Right cardiac atrium (tissue), 5 donors: ENCODE measurements around the gene SELENOV. TPM values are rescaled to one million over a fixed set of nuclear protein-coding genes. Genes with fewer than 3 reads are reported as not detected.

Source experiments
- ATAC-seq, 2 donors: fragments of 200-7000 bp; cut with Tn5 transposase; one replicate each; pipeline versions ENCODE4 v1.8.0 to v1.9.1; 2020; ENCODE audit warnings: moderate library complexity in 2 of 2, mild to moderate bottlenecking in 1 of 2
- DNase-seq, 3 donors: peaks; one replicate each; pipeline ENCODE4 v3.0.0-alpha.2; 2020
- H3K27ac ChIP-seq: one replicate; pipeline ENCODE4 v1.5.1; 2013; ENCODE audit warnings: mild to moderate bottlenecking, low read length, control low read depth, moderate library complexity
- H3K27me3 ChIP-seq: one replicate; pipeline ENCODE4 v1.6.1; 2013; ENCODE audit not compliant: control insufficient read depth, insufficient read depth
- H3K4me1 ChIP-seq: one replicate; pipeline ENCODE4 v1.6.1; 2013; ENCODE audit warnings: low read length; ENCODE audit not compliant: control insufficient read depth, insufficient read depth
- H3K4me3 ChIP-seq: one replicate; pipeline ENCODE4 v1.5.1; 2013; ENCODE audit warnings: low read length, control low read depth
- H3K9me3 ChIP-seq: one replicate; pipeline ENCODE4 v1.6.1; 2013; ENCODE audit warnings: low read length; ENCODE audit not compliant: control insufficient read depth
- WGBS: extraction: QIAGEN DNeasy Blood & Tissue Kit; methylation state at CpG from one replicate; pipeline ENCODE4 v1.1.7; 2013; 5-methylcytosine and 5-hydroxymethylcytosine counted together
- intact Hi-C, 4 donors: fragments of 100-400 bp; cut with DNase I; formaldehyde crosslinking; loops; one replicate each; pipeline versions ENCODE4 v1.11.0 to v1.14.0; 2022 to 2023
- long read RNA-seq, 4 donors: library from polyadenylated mRNA; unstranded; transcript quantifications; one replicate each; pipeline ENCODE4 v2.0.0, GENCODE V29; 2020 to 2021
- polyA plus RNA-seq: library from polyadenylated mRNA; stranded (reverse); fragments of 200-250 nt; gene quantifications from one replicate; pipeline ENCODE4 v1.2.3, GENCODE V29; 2013
- total RNA-seq, 4 donors: library from RNA; stranded (reverse); fragmentation: NEBNext Ultra II Directional; extraction: Animal tissue kit (Norgen Biotek cat#: 25700); gene quantifications; one replicate each; pipeline ENCODE4 v1.2.1, GENCODE V29; 2021
- donor health status: healthy with polysubstance abuse.
- donor health status: DM: no; HTN: yes; CAD: no.
- donor health status: DM: no; HTN: no; CAD: no.
- donor health status: DM: no; HTN: yes; CAD: no; lungs with severe emphysema.
- donor health status: DM: yes; HTN: yes; CAD: no.

Gene SELENOV
- total RNA-seq (not detected), polyA plus RNA-seq (not detected)
- long read RNA-seq, donor 1 = 0 reads
- long read RNA-seq, donor 2 = 0 reads
- long read RNA-seq, donor 3 = 0 reads
- long read RNA-seq, donor 4 = 0 reads

- H3K4me1 ChIP-seq = no peaks in the 10 kb centered on the region
- under 1% methylated on average over 56 of the region's 56 CpGs for WGBS
- ATAC-seq (peak; percentile 52 to 56), DNase-seq (peak in 1 of 3 donors; percentile 63)
- no peak within 1 kb of the TSS for H3K27ac ChIP-seq
- no peaks in the 10 kb centered on the region for H3K27me3 ChIP-seq
- intact Hi-C loops = no loop called here
- H3K9me3 ChIP-seq = no peaks in the 10 kb centered on the region
- peak within 1 kb of the TSS; percentile 14 for H3K4me3 ChIP-seq
Measured at GRCh38 chr19:39514840-39515550, at the start of gene SELENOV. Gene SELENOV (plus strand): TSS chr19:39515139. CDS start chr19:39515213, 74 bp downstream.

DNA sequence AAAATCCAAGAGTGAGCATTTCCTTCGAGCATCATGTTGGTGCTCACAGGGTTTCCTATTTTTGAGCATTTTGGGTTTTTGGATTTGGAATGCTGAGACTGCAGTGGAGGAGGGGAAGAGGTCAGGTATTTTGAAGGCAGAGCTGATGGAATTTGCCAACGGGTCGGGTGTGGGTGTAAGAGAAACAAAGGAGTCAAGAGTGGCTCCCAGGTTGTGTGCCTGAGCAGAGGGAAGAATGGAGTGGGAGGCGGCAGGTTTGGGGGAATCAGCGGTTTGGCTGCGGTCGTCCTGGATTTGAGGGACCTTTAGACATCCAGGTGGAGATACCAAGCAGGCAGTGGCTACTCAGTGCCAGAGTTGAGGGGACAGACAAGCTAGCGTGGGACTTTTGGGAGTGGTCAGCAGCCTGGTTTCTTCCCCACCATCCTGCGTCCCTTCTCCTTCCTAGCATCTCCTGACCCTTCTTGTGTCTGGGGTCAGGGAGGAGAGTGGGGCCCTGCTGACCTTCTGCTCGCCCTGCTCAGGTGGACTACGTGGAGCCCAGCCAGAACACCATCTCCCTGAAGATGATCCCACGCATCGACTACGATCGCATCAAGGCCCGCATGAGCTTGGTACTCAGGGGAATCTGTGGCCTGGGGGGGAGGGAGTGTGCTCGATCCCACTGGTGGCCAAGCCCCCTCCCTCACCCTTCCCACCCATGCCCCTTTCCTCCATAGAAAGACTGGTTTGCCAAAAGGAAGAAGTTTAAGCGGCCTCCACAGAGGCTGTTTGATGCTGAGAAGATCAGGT, 48.8 kb upstream of the SELENOV start:
- WGBS = 94% methylated on average over 18 of the region's 18 CpGs
- Histone ChIP-seq H3K27ac (no peak overlapping the region), H3K9me3 (no peaks in the 10 kb centered on the region), H3K4me1 (no peaks in the 10 kb centered on the region), H3K27me3 (no peaks in the 10 kb centered on the region), H3K4me3 (no peak overlapping the region)
- DNase-seq = no peak
- intact Hi-C loops = loop anchor here in 1 of 4 donors (10.0 kb wide), 1 partner anchor 209 kb away; no protein-coding TSS in a partner anchor
- no peak for ATAC-seq

GRCh38 chr19:39467941-39468340, 47.0 kb upstream of the SELENOV start:
- no peak for DNase-seq
- intact Hi-C loops = loop anchor here in 1 of 4 donors (10.0 kb wide), 1 partner anchor 207 kb away; no protein-coding TSS in a partner anchor
- no peak overlapping the region for H3K4me3 ChIP-seq
- no peaks in the 10 kb centered on the region for H3K4me1 ChIP-seq
- WGBS = 97% methylated on average over 7 of the region's 7 CpGs
- no peaks in the 10 kb centered on the region for H3K27me3 ChIP-seq
- ATAC-seq = no peak
- H3K27ac ChIP-seq = no peak overlapping the region
- H3K9me3 ChIP-seq = no peaks in the 10 kb centered on the region

DNA sequence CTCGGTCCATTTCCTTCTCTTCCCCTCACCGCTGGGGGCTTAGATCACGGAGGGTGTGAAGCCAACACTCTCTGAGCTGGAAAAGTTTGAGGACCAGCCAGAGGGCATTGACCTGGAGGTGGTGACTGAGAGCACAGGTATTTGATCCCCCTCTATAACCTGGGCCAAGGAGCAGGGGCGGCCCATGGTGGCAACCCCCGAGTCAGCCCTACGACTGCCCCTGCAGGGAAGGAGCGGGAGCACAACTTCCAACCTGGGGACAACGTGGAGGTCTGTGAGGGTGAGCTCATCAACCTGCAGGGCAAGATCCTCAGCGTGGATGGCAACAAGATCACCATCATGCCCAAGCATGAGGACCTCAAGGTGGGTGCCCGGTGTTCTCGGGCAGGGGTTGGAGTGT, 45.9 kb upstream of the SELENOV start:
- ATAC-seq = no peak
- H3K4me1 ChIP-seq = no peaks in the 10 kb centered on the region
- H3K4me3 ChIP-seq = no peak overlapping the region
- H3K27me3 ChIP-seq = no peaks in the 10 kb centered on the region
- no peak for DNase-seq
- no peaks in the 10 kb centered on the region for H3K9me3 ChIP-seq
- H3K27ac ChIP-seq = no peak overlapping the region
- 90% methylated on average over 11 of the region's 11 CpGs for WGBS
- intact Hi-C loops = loop anchor here in 1 of 4 donors (10.0 kb wide), 1 partner anchor 206 kb away; no protein-coding TSS in a partner anchor

DNA sequence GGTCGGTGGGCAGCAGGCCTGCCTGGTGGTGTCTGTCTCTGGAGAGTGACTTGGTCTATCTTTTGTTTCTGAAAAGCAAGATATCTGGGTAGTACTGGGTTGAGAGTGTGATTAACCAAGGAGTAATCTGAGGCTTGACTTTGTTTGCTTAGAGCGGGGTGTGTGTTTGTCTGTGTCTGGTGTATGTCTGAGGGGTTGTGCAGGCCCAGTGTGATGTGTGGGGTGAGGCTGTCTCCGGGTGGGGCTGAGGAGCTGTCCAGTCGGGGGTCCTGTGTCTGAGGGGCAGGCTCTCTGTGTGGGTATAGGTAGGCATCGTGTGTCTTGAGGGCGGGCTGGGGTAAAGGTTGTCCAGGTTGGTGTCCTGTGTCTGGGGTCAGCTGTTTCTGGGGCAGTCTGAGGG, 45.4 kb upstream of the SELENOV start:
- DNase-seq = no peak
- no peak overlapping the region for H3K27ac ChIP-seq
- H3K4me3 ChIP-seq = no peak overlapping the region
- no peaks in the 10 kb centered on the region for H3K9me3 ChIP-seq
- ATAC-seq = no peak
- intact Hi-C loops = loop anchor here in 1 of 4 donors (10.0 kb wide), 1 partner anchor 205 kb away; no protein-coding TSS in a partner anchor
- no peaks in the 10 kb centered on the region for H3K27me3 ChIP-seq
- WGBS = 89% methylated on average over 6 of the region's 6 CpGs
- H3K4me1 ChIP-seq = no peaks in the 10 kb centered on the region

DNA sequence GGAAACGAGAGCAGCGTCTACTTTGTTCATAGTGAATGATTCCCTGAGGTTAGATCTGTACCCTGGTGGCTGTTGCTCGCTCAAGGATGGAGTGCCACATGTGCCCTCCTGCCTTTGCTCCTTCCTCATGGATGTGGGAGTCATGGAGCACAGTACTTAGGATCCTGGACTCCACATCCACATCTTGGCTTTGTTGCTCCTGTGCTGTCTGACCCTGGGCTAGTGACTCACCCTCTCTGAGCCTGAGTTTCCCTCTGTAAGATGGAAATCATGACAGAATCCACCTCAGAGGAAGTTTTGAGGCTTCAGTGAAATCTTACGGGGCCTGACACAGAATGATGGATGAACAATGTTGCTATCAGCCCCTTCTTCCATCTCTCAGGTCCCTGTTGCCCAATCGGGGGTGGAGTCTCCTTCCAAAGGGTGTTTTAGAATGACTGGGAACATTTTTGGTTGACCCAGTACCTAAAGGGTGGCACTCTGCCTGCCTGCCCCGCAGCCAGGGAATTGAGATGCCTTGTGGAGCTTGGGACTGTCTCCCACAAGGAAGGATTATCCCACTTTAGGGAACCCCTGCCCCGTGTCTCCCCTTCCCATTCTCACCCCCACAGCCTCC, 44.1 kb upstream of the SELENOV start:
- intact Hi-C loops = loop anchor here in 1 of 4 donors (5.0 kb wide), 1 partner anchor 61 kb away; the partner anchor contains the start of gene EID2B
- ATAC-seq (no peak), DNase-seq (peak in 1 of 3 donors; percentile 30)
- no peak overlapping the region for H3K4me3 ChIP-seq
- 87% methylated on average over 7 of the region's 7 CpGs for WGBS
- H3K9me3 ChIP-seq = no peaks in the 10 kb centered on the region
- no peaks in the 10 kb centered on the region for H3K27me3 ChIP-seq
- no peaks in the 10 kb centered on the region for H3K4me1 ChIP-seq
- H3K27ac ChIP-seq = no peak overlapping the region

GRCh38 chr19:39471756-39472536, 43.0 kb upstream of the SELENOV start:
- intact Hi-C loops = loop anchor here in 1 of 4 donors (5.0 kb wide), 1 partner anchor 60 kb away; the partner anchor contains the start of gene EID2B
- whole genome bisulfite sequencing = 85% methylated on average over 8 of the region's 8 CpGs
- DNase-seq = no peak

GRCh38 chr19:39472746-39473442, 42.0 kb upstream of the SELENOV start:
- Histone ChIP-seq H3K27me3 (no peaks in the 10 kb centered on the region), H3K4me3 (no peak overlapping the region), H3K27ac (no peak overlapping the region), H3K4me1 (no peaks in the 10 kb centered on the region), H3K9me3 (no peaks in the 10 kb centered on the region)
- intact Hi-C loops = loop anchor here in 1 of 4 donors (5.0 kb wide), 1 partner anchor 59 kb away; the partner anchor contains the start of gene EID2B
- ATAC-seq (peak in 1 of 2 donors; percentile 3), DNase-seq (peak in 1 of 3 donors; percentile 61)
- 89% methylated on average over 32 of the region's 32 CpGs for WGBS

More at GRCh38 chr19:39471756-39472536, 43.0 kb upstream of the SELENOV start:
- ATAC-seq = no peak
- Histone ChIP-seq H3K27ac (no peak overlapping the region), H3K4me1 (no peaks in the 10 kb centered on the region), H3K27me3 (no peaks in the 10 kb centered on the region), H3K9me3 (no peaks in the 10 kb centered on the region), H3K4me3 (no peak overlapping the region)

GRCh38 chr19:39473443-39473960, 41.4 kb upstream of the SELENOV start:
- intact Hi-C loops = loop anchor here in 1 of 4 donors (5.0 kb wide), 1 partner anchor 59 kb away; the partner anchor contains the start of gene EID2B
- ATAC-seq (no peak), DNase-seq (no peak)
- 80% methylated on average over 11 of the region's 11 CpGs for WGBS
- Histone ChIP-seq H3K9me3 (no peaks in the 10 kb centered on the region), H3K4me1 (no peaks in the 10 kb centered on the region), H3K27ac (no peak overlapping the region), H3K4me3 (no peak overlapping the region), H3K27me3 (no peaks in the 10 kb centered on the region)
